Measurements from ENCODE around the gene SLC1A7. TPM values are rescaled to one million over a fixed set of nuclear protein-coding genes. Genes with fewer than 3 reads are reported as not detected.

Gene SLC1A7
- total and polyA plus RNA-seq, 2 experiments from 2014 or later = not detected

- TF ChIP-seq, protein P1, sequence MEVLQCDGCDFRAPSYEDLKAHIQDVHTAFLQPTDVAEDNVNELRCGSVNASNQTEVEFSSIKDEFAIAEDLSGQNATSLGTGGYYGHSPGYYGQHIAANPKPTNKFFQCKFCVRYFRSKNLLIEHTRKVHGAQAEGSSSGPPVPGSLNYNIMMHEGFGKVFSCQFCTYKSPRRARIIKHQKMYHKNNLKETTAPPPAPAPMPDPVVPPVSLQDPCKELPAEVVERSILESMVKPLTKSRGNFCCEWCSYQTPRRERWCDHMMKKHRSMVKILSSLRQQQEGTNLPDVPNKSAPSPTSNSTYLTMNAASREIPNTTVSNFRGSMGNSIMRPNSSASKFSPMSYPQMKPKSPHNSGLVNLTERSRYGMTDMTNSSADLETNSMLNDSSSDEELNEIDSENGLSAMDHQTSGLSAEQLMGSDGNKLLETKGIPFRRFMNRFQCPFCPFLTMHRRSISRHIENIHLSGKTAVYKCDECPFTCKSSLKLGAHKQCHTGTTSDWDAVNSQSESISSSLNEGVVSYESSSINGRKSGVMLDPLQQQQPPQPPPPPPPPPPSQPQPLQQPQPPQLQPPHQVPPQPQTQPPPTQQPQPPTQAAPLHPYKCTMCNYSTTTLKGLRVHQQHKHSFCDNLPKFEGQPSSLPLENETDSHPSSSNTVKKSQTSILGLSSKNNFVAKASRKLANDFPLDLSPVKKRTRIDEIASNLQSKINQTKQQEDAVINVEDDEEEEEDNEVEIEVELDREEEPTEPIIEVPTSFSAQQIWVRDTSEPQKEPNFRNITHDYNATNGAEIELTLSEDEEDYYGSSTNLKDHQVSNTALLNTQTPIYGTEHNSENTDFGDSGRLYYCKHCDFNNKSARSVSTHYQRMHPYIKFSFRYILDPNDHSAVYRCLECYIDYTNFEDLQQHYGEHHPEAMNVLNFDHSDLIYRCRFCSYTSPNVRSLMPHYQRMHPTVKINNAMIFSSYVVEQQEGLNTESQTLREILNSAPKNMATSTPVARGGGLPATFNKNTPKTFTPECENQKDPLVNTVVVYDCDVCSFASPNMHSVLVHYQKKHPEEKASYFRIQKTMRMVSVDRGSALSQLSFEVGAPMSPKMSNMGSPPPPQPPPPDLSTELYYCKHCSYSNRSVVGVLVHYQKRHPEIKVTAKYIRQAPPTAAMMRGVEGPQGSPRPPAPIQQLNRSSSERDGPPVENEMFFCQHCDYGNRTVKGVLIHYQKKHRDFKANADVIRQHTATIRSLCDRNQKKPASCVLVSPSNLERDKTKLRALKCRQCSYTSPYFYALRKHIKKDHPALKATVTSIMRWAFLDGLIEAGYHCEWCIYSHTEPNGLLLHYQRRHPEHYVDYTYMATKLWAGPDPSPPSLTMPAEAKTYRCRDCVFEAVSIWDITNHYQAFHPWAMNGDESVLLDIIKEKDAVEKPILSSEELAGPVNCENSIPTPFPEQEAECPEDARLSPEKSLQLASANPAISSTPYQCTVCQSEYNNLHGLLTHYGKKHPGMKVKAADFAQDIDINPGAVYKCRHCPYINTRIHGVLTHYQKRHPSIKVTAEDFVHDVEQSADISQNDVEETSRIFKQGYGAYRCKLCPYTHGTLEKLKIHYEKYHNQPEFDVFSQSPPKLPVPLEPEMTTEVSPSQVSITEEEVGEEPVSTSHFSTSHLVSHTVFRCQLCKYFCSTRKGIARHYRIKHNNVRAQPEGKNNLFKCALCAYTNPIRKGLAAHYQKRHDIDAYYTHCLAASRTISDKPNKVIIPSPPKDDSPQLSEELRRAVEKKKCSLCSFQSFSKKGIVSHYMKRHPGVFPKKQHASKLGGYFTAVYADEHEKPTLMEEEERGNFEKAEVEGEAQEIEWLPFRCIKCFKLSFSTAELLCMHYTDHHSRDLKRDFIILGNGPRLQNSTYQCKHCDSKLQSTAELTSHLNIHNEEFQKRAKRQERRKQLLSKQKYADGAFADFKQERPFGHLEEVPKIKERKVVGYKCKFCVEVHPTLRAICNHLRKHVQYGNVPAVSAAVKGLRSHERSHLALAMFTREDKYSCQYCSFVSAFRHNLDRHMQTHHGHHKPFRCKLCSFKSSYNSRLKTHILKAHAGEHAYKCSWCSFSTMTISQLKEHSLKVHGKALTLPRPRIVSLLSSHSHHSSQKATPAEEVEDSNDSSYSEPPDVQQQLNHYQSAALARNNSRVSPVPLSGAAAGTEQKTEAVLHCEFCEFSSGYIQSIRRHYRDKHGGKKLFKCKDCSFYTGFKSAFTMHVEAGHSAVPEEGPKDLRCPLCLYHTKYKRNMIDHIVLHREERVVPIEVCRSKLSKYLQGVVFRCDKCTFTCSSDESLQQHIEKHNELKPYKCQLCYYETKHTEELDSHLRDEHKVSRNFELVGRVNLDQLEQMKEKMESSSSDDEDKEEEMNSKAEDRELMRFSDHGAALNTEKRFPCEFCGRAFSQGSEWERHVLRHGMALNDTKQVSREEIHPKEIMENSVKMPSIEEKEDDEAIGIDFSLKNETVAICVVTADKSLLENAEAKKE (CRISPR knock-in tag; IDR thresholded peaks at IDR 0.05) = no peak
- TF ChIP-seq EZH2 (IDR thresholded peaks at IDR 0.05; ENCODE audit: low read depth, unreplicated experiment) = no peak
Observed at GRCh38 chr1:53104289-53104913, 38.0 kb downstream of the SLC1A7 start (continued).

DNA sequence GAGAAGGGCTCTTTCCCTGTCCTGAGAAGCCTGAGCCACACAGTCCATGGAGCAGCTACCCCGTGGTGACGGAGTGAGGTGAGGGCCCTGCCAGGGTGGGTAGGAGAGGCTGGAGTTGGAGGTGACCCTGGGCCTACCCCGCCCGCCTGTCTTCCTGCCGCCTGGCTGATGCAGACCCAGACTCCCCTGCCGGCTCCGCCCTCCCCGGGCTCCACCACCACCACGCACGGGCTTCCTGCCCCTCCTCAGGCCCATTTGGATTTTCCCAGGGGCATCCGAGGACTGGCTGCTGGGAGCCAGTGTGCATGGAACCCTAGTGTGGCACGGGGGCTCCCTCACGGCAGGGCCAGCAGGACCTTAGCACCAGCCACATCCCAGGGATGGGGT lies 47.9 kb downstream of the SLC1A7 start:
- no peak overlapping the region for H3K4me3 Mint-ChIP-seq
- Histone ChIP-seq H3K79me2 (replicated peaks; ENCODE audit: insufficient read depth) (no peaks in the 10 kb centered on the region), H3K36me3 (ENCODE audit: insufficient read depth) (no peaks in the 10 kb centered on the region), H3F3A (replicated peaks; ENCODE audit: low read depth) (no peaks in the 10 kb centered on the region), H3K9me2 (ENCODE audit: insufficient read depth) (no peaks in the 10 kb centered on the region), H3K4me2 (no peak overlapping the region), H3K4me3 (no peak overlapping the region), H3K4me1 (ENCODE audit: insufficient read depth) (no peaks in the 10 kb centered on the region), H2AFZ (no peak overlapping the region), H3K27me3 (ENCODE audit: insufficient read depth) (no peaks in the 10 kb centered on the region), H4K20me1 (replicated peaks; ENCODE audit: insufficient read depth) (no peaks in the 10 kb centered on the region), H3K27ac (ENCODE audit: low read depth) (no peak overlapping the region)
- DNase-seq (ENCODE audit: low spot score) (no peak), ATAC-seq (peak; percentile 29)
- H3K27ac Mint-ChIP-seq = no peak overlapping the region
- no peaks in the 10 kb centered on the region for H3K9me3 Mint-ChIP-seq
- H3K27me3 Mint-ChIP-seq (ENCODE audit: insufficient read depth, low read depth, poor library complexity) = peaks cover 2% of the 10 kb centered on the region
- no peaks in the 10 kb centered on the region for H3K36me3 Mint-ChIP-seq (ENCODE audit: low read depth)
- H3K4me1 Mint-ChIP-seq = no peaks in the 10 kb centered on the region
- no peak for TF ChIP-seq ETS1 (IDR thresholded peaks at IDR 0.05)
- no peak for TF ChIP-seq ZNF114 (CRISPR knock-in tag; IDR thresholded peaks at IDR 0.05)
- no peak for TF ChIP-seq POLR2AphosphoS5 (IDR thresholded peaks at IDR 0.05; ENCODE audit: low read depth)
- TF ChIP-seq EZH2phosphoT487 (IDR thresholded peaks at IDR 0.05; ENCODE audit: unreplicated experiment) = no peak
- no peak for TF ChIP-seq ZNF331 (CRISPR knock-in tag; IDR thresholded peaks at IDR 0.05; ENCODE audit: low read depth)
